Endothelial cell (in vitro differentiated cells): ENCODE measurements around the gene KCNAB1. TPM values are rescaled to one million over a fixed set of nuclear protein-coding genes. Genes with fewer than 3 reads are reported as not detected.

Source experiments
- DNase-seq: peaks from one replicate; pipeline ENCODE4 v3.0.0; 2021; ENCODE audit warnings: low spot score
- H3K27ac Mint-ChIP-seq: one replicate; pipeline ENCODE4 v1.8.0; 2021; ENCODE audit warnings: mixed read lengths, inconsistent platforms; ENCODE audit not compliant: unreplicated experiment
- H3K27me3 Mint-ChIP-seq: one replicate; pipeline ENCODE4 v1.8.0; 2021; ENCODE audit warnings: mild to moderate bottlenecking, moderate library complexity, mixed read lengths, inconsistent platforms; ENCODE audit not compliant: unreplicated experiment
- H3K36me3 Mint-ChIP-seq: one replicate; pipeline ENCODE4 v1.8.0; 2021; ENCODE audit warnings: mild to moderate bottlenecking, low read depth, mixed read lengths, inconsistent platforms; ENCODE audit not compliant: unreplicated experiment
- H3K4me1 Mint-ChIP-seq: one replicate; pipeline ENCODE4 v1.8.0; 2021; ENCODE audit warnings: mild to moderate bottlenecking, mixed read lengths, inconsistent platforms; ENCODE audit not compliant: unreplicated experiment
- H3K4me3 Mint-ChIP-seq: one replicate; pipeline ENCODE4 v1.8.0; 2021; ENCODE audit warnings: mild to moderate bottlenecking, mixed read lengths, inconsistent platforms; ENCODE audit not compliant: unreplicated experiment
- H3K9me3 Mint-ChIP-seq: one replicate; pipeline ENCODE4 v1.8.0; 2021; ENCODE audit warnings: mixed read lengths, inconsistent platforms; ENCODE audit not compliant: unreplicated experiment
- CTCF ChIP-seq: fragments of 200-600 bp; sonication (generic); IDR thresholded peaks from one replicate; pipeline ENCODE4 v1.5.0; 2021; ENCODE audit warnings: antibody characterized with exemption; ENCODE audit not compliant: unreplicated experiment
- total RNA-seq: library from RNA; stranded (reverse); fragmentation: NEBNext Ultra II Directional; extraction: Animal tissue kit (Norgen Biotek cat#: 25700); gene quantifications from one replicate; pipeline ENCODE4 v1.2.1, GENCODE V29; 2021; ENCODE audit not compliant: unreplicated experiment

The KCNAB1 gene
- total RNA-seq, 1 donor from 2014 or later: not detected

GRCh38 chr3:156285626-156286025 is 165.2 kb downstream of the KCNAB1 start:
- Mint-ChIP-seq H3K4me1 (peaks cover 7% of the 10 kb centered on the region), H3K9me3 (no peaks in the 10 kb centered on the region), H3K4me3 (no peak overlapping the region), H3K36me3 (no peaks in the 10 kb centered on the region), H3K27ac (no peak overlapping the region), H3K27me3 (peaks cover 7% of the 10 kb centered on the region)
- TF ChIP-seq CTCF: no peak
- no peak for DNase-seq

DNA sequence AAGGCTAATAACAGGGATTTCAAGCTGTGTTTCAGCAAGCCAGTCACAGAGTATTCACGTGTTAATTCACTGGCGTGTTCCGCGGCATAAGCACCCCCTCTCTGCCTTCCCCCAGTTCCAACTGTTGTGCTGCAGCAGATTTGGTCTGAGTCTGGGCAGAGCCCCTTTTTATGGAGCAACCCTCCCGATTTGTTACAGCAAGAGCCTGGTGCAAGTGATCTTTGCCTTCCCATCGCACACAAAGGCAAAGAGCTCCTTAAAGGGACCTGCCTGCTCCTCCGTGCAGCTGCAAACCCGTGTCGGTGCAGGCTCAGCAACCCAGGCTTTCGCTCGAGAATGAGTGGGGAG is 170.5 kb downstream of the KCNAB1 start:
- peaks cover 7% of the 10 kb centered on the region for H3K4me1 Mint-ChIP-seq
- H3K27me3 Mint-ChIP-seq: peaks cover 7% of the 10 kb centered on the region
- H3K27ac Mint-ChIP-seq: no peak overlapping the region
- DNase-seq: no peak
- H3K36me3 Mint-ChIP-seq: no peaks in the 10 kb centered on the region
- H3K9me3 Mint-ChIP-seq: no peaks in the 10 kb centered on the region
- TF ChIP-seq CTCF: no peak
- no peak overlapping the region for H3K4me3 Mint-ChIP-seq

DNA sequence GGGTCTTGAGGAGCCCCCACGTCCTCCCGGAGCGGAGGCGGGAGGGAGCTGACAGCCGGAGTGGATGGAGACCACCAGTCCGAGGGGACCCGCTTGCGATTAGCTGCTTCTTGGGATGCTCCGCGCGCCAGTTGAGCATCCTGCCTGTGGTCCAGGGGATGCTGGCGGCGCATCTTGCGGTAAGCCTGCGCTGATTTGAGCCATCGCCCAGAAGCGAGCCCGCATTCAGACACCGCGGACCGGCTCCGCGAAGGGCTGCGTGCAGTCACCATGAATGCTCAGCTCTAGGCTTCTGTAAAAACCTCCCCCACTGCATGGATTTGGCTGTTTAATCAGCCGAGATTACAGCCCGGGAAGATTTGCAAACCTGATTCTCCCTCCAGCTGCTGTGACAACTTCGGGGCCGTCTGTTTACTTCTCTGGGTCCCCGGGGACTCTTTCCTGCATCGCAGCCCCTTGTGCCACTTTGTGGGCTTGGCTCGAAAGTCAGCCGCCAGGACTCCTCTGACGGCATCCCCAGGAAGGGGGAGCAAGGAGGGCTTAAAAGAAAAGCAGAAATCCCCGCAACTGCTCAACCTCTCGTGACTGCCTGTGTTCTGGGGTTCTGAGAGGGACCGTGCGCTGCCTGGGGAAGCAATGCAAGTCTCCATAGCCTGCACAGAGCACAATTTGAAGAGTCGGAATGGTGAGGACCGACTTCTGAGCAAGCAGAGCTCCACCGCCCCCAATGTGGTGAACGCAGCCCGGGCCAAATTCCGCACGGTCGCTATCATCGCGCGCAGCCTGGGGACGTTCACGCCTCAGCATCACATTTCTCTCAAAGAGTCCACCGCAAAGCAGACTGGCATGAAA is 171.1 kb downstream of the KCNAB1 start:
- no peaks in the 10 kb centered on the region for H3K36me3 Mint-ChIP-seq

DNA sequence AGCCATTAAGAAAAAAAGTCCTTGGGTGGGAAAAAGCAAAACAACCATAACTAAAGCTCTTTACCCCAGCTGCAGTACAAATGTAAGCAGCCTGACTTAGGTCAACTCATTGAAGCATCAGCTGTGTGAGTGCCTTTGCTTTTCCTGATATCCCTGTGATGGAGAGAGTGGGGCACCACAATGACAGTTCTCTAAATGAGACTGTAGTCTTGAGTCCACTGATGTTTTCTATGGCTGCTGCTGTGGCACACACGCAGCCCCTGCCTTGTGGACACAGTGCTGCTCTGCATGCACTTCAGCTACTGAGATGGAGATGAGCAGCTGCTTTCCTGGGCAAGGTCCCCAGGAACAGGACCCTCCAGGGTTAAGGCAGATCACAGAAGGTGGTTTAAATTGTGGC is 173.2 kb downstream of the KCNAB1 start:
- Mint-ChIP-seq H3K27ac (no peak overlapping the region), H3K27me3 (peaks cover 7% of the 10 kb centered on the region), H3K9me3 (no peaks in the 10 kb centered on the region), H3K4me1 (peaks cover 7% of the 10 kb centered on the region), H3K4me3 (no peak overlapping the region), H3K36me3 (no peaks in the 10 kb centered on the region)
- DNase-seq: no peak
- TF ChIP-seq CTCF: no peak

More for the DNA sequence above, 171.1 kb downstream of the KCNAB1 start:
- peaks cover 7% of the 10 kb centered on the region for H3K27me3 Mint-ChIP-seq
- H3K9me3 Mint-ChIP-seq: no peaks in the 10 kb centered on the region
- DNase-seq: peak; percentile 8
- no peak overlapping the region for H3K4me3 Mint-ChIP-seq
- H3K4me1 Mint-ChIP-seq: peaks cover 7% of the 10 kb centered on the region
- no peak overlapping the region for H3K27ac Mint-ChIP-seq
- TF ChIP-seq CTCF: no peak

DNA sequence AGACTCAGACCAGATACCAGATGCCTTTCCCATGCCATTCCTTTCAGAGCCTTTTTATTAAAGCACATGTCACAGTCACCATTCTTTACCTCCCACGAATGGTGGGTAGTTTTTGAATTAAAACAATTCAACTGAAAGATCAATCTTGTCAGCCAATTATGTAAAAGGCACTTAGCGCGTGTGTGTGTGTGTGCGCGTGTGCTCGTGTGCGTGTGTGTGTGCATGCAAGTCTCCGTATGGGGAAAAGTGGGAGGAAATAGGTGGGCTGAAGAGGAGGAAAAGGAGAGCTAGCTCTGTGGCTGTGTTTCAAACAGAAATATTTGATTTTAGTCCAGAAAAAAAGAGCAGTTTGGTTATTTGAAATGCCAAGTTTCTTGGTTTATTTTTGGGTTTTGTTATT is 177.2 kb downstream of the KCNAB1 start:
- no peak overlapping the region for H3K4me3 Mint-ChIP-seq

More for the DNA sequence above, 177.2 kb downstream of the KCNAB1 start:
- peaks cover under 1% of the 10 kb centered on the region for H3K27me3 Mint-ChIP-seq
- no peaks in the 10 kb centered on the region for H3K9me3 Mint-ChIP-seq
- TF ChIP-seq CTCF: no peak
- H3K4me1 Mint-ChIP-seq: peaks cover 3% of the 10 kb centered on the region
- no peak overlapping the region for H3K27ac Mint-ChIP-seq
- H3K36me3 Mint-ChIP-seq: no peaks in the 10 kb centered on the region
- DNase-seq: no peak
